GM12865 (cell line): ENCODE measurements around the gene LHB.

Source experiments
- DNase-seq: peaks from one replicate; pipeline ENCODE4 v3.0.0; 2010; ENCODE audit warnings: low read depth
- H3K4me3 ChIP-seq: 2 replicates; pipeline ENCODE4 v1.5.1; 2011; ENCODE audit warnings: mild to moderate bottlenecking, low read depth, low read length, control low read depth
- CTCF ChIP-seq: IDR thresholded peaks from 2 replicates; pipeline ENCODE4 v1.5.1; 2011; ENCODE audit warnings: low read length, control low read depth, low read depth, inconsistent platforms; ENCODE audit not compliant: insufficient read depth; ENCODE audit errors: missing control alignments

LHB gene

GRCh38 chr19:48975947-48976847 lies 40.7 kb downstream of the LHB start:
- no peak overlapping the region for H3K4me3 ChIP-seq
- no peak for TF ChIP-seq CTCF
- peak; percentile 65 for DNase-seq

GRCh38 chr19:48970923-48971395 lies 45.9 kb downstream of the LHB start:
- no peak overlapping the region for H3K4me3 ChIP-seq
- peak; percentile 87 for DNase-seq
- TF ChIP-seq CTCF = peak; percentile 94

- TF ChIP-seq CTCF = no peak
- no peak for DNase-seq
- H3K4me3 ChIP-seq = no peak overlapping the region
Observed at GRCh38 chr19:48970139-48970766, 46.6 kb downstream of the LHB start.

GRCh38 chr19:48969276-48970138 lies 47.4 kb downstream of the LHB start:
- H3K4me3 ChIP-seq = no peak overlapping the region
- TF ChIP-seq CTCF = no peak
- DNase-seq = peak; percentile 49

GRCh38 chr19:48968813-48969218 lies 48.1 kb downstream of the LHB start:
- no peak for TF ChIP-seq CTCF
- H3K4me3 ChIP-seq = no peak overlapping the region
- no peak for DNase-seq

GRCh38 chr19:48968179-48968661 lies 48.7 kb downstream of the LHB start:
- peak; percentile 34 for DNase-seq
- no peak overlapping the region for H3K4me3 ChIP-seq

More at GRCh38 chr19:48968179-48968661, 48.7 kb downstream of the LHB start:
- no peak for TF ChIP-seq CTCF
